Caki2 (cell line): ENCODE measurements around the gene CFAP20DC. TPM values are rescaled to one million over a fixed set of nuclear protein-coding genes. Genes with fewer than 3 reads are reported as not detected.

Experiments used
- DNase-seq: peaks from one replicate; pipeline ENCODE4 v3.0.0-alpha.2; 2015; ENCODE audit warnings: low read depth
- in situ Hi-C: cut with HindIII; loops from 2 replicates; pipeline ENCODE4 v1.10.0; 2016; ENCODE audit warnings: low sequenced_read_pairs, low pct_unique_long_range_greater_than_20kb, mixed read lengths
- total RNA-seq: library from RNA; depleted of rRNA; stranded (reverse); fragments of >200 nt; shearing (Covaris generic); gene quantifications from 2 replicates; pipeline ENCODE4 v1.2.3, GENCODE V29; 2014; ENCODE audit warnings: low replicate concordance

The CFAP20DC gene
- total RNA-seq, 1 experiment from 2014 or later: 8.3 TPM

GRCh38 chr3:59046839-59047238, 3.0 kb downstream of the CFAP20DC start:
- no peak for DNase-seq
- in situ Hi-C loops: no loop called here

- in situ Hi-C loops: no loop called here
Measured at GRCh38 chr3:59043391-59043790, 6.4 kb downstream of the CFAP20DC start.

DNA sequence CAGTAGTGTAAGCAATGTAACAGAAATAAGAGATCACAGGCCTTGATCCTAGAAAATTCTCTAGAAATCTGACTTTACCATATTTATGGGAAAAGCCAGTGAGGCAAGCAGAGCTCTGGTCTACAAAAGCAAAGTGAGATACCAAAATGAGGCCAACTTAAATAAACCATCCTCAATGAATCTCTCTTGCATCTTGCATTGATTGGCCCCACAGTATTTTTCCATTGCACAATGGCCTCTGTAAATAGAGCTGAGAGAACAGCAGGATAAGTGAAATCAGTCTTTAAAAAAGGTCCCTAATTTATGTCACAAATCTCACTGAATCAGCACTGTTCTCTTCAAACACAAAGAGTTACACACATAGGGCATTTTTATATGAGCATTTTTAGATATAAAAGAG, 8.9 kb downstream of the CFAP20DC start:
- in situ Hi-C loops: no loop called here
- DNase-seq: no peak

More at GRCh38 chr3:59043391-59043790, 6.4 kb downstream of the CFAP20DC start:
- DNase-seq: no peak

DNA sequence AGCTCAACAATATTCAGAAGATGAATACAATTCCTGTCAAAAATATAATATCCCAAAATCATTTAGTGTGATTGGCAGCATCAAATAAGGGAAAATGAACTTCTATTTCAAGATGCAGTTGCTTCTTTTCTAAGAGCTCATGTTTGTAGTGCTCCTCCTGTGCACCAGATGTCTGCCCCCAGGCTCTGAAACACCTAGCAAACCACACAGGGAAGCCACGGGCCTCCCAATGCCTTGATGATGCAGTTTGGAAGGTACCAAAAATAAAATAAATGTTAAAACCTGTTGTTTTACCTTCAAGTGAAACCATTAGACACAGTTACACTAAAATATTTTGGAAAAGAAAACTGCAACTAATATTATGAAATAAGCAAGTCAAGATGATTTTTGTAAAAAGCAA, 22.2 kb downstream of the CFAP20DC start:
- no peak for DNase-seq
- in situ Hi-C loops: no loop called here

DNA sequence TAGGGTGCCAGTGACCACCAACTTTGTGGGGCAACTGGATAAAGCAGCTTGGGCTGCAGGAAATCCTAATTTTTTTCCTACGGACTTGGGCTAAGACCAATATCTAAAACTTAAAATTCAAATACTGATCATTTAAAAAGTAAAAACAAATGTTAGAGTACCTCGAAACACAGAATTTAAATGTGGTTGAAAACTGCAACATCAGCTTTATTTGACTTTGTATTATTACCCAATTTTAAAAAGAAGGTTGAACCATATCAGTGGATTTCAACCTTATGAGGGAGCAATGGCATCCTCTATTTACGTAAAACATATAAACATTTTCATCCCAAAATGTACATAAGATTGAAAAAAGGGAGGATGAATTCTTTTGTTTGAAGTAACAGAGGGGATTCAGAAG, 26.2 kb downstream of the CFAP20DC start:
- no peak for DNase-seq
- in situ Hi-C loops: no loop called here

DNA sequence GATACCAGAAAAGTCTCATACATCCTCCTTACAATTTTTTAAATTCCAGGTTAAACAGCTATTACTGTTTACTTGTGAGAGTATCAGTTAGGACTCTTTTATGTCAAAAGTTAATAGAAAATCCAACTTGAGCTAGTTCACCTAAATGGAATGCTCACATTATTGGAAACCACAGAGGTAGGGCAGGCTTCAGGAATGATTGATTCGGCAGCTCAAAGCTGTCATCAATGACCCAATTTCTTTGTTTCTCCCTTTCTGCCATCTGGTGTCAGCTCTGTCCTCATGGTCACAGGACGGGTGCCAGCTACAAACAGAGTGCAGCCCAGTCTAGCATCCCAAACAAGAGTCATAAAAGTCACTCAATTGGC, 32.2 kb downstream of the CFAP20DC start:
- peak; percentile 91 for DNase-seq
- in situ Hi-C loops: no loop called here

DNA sequence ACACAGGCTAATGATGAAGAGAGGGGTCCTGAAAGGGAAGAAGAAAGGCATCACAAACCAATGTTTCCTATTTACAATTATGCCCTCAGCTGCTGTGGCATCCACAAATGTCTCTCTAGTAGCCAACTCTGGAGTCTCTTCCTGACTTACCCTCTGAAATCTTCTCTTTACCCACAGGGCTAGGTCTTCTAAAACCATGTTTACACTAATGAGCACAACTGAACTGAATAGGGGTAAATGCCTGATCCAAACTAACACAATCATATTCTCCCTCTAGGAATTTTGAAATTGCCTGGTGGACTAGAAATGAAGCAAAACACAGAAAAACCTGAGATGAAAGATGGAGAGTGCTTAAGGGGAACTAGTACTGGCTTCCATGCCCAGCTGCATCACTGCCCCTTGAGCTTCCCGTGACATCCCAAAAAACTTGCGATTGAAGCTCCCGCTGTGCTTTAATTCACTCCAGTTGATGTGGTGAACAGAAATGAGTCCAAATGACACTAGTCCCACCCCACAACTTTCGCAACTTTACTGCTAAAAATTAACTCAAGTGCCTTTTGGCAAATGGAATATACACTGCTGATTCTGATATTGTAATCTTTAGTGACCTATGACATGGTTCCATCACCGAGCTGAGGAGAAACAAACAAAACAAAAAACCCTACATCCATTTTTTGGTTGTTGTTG, 32.8 kb downstream of the CFAP20DC start:
- in situ Hi-C loops: no loop called here
- no peak for DNase-seq

DNA sequence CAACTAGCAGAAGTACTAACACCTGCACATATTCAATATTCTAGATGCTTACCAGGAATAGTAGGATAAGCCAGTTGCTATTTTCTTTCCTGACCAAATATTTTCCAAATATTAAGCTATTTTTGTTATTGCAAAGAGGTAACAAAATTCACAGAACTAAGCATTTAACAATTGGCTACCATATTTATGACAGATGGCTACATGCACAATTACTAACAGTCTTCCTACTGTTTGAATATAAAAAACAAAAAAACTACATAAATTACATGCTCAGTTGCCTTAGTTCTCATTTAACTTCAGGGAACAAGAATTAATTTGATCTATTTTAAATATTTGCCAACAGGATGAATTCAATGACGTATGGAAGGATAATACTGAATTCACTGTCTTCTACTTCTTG, 36.2 kb downstream of the CFAP20DC start:
- in situ Hi-C loops: no loop called here
- no peak for DNase-seq

DNA sequence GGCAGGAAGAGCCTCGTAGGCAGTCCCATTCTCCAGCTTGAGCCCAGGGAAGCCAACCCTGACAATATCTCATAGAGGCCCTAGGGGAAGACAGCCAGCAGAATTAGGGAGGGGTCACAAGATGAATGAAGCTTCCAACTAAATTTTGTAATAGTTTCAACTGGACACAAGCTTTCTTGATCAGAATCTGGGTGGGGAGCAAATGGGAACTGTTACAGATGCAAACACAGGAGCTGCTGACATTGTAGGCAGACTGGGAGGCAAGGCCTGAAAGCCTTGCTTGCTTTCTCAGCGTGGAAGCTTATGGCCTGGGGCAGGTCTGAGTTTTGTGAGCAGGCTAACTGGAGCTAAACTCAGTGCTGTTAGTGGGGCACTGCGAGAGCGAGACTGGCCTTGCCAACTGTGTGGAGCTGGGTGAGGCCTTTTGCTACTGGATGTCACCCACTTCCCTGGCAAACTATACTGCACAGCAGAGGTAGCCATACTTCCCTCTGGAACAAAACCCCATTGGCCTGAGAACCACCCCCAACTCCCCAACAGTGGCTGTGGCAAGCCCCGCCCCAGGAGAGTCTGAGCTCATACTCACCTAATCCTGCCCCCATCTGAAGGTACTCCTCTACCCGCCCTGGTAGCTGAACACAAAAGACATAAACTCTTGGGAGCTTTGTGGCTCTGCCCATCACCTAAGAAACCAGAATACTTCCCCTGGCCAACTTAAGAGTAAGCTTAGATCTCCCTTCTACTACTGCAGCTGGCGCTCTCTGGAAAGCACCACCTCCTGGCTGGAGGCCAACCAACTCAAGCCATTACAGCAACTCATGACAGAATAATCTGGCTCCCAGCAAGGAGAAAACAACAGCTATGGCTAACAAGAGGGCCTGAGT, 42.9 kb downstream of the CFAP20DC start:
- DNase-seq: peak; percentile 82

GRCh38 chr3:59001675-59002074, 48.1 kb downstream of the CFAP20DC start:
- in situ Hi-C loops: no loop called here
- DNase-seq: no peak

More for the DNA sequence above, 42.9 kb downstream of the CFAP20DC start:
- in situ Hi-C loops: no loop called here

DNA sequence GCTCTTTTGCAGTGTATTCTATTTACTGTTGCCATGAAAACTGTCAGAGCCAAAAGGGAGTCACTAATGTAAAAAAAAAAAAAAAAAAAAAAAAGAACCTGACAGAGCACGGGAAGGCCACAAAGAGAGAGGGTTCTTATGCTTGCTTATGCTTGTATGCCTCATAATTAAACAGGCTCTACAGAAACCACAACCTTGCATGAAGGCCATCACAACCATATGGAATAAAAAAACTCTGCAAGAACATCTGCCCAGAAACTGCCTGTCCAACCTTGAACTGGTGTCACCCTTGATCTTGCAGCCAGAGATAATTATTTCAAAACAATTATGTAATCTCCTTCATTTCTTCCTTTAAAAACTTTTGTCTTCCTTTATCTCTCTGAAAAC, 50.1 kb downstream of the CFAP20DC start:
- no peak for DNase-seq
- in situ Hi-C loops: no loop called here

DNA sequence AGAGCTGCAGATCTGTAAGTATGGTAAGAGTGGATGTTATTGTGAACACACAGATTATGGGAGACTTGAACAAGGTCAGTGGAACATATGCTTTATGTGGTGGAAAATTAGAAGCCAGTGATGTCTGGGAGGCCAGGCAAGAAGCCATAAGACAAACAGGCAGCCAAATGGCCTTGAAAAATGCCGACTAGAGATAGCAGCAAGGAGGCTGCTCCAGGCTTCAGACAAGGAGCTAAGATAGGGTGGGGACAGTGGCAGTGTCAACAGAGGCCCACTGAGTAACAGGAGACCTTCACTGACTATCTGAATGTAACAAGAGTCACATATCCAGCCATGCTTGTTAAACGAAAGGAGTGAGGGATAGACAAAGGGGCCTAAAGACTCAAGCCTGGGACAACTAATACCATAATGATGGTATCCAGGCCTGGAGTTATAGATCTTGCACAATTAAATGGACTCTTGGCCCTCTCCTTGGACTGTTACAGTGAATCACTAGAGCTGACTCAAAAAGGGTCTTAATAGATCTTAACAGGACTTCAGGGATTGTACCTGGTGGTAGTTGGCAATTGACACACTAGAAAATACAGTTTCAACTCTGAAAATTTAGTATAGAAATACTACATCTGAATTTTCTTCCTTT, 50.6 kb downstream of the CFAP20DC start:
- no peak for DNase-seq
- in situ Hi-C loops: no loop called here

DNA sequence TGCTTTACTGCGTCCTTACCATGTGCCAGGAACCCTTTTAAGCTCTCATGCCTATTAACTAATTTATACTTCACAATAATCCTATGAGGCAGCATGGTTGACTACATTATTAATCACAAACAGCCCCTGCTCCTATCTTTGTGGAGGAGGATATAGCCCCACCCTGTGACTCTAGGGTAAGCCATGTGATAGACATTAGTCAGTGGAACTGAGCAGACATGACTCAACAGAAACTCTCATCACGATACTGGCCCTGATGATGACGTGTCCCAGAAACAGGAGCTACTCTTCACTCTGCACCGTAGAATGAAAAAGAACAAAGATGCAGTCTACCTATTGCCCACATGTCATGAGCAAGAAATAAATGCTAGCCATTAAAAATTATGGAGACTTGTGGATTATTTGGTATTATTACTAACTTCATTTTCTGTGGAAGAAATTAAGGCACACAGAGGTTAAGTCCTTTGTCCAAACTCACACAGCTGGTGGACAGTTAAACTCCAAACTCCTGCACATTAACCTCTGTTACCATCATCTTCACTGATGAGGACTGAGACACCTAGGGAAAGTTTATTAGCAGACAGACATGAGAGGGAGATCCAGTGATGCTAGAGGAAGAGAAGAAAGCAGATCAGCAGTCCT, 51.2 kb downstream of the CFAP20DC start:
- in situ Hi-C loops: no loop called here

GRCh38 chr3:58996730-58997129, 53.1 kb downstream of the CFAP20DC start:
- no peak for DNase-seq
- in situ Hi-C loops: no loop called here

More for the DNA sequence above, 51.2 kb downstream of the CFAP20DC start:
- DNase-seq: peak; percentile 86

GRCh38 chr3:58994746-58995330, 55.0 kb downstream of the CFAP20DC start:
- DNase-seq: peak; percentile 61
- in situ Hi-C loops: no loop called here

DNA sequence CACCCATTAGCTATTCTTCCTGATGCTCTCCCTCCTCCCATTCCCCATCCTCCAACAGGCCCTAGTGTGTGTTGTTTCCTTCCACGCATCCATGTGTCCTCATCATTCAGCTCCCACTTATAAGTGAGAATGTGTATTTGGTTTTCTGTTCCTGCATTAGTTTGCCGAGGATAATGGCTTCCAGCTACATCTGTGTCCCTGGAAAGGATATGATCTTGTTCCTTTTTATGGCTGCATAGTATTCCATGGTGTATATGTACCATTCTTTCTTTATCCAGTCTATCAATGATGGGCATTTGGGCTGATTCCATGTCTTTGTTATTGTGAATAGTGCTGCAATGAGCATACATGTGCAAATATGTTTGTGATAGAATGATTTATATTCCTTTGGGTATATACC, 56.3 kb downstream of the CFAP20DC start:
- DNase-seq: no peak
- in situ Hi-C loops: no loop called here

- in situ Hi-C loops: no loop called here
- no peak for DNase-seq
Measured at GRCh38 chr3:58991623-58992022, 58.2 kb downstream of the CFAP20DC start.

DNA sequence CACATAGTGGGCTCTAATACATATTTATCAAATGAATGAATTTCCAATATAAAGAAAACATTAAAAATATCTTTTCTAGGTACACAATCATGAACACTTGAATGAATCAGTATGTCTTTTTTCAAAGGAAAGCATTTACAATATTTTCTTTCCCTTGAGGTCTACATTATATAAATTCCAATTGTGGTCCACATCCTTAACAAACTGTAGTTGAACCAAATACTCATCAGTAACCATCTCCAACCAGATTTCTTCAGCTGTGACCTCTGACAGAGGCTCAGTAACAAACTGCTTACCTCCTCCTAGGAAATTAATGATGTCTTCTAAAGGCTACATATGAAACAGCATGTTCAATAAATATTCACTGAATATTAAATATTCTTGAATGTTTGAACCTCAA, 58.8 kb downstream of the CFAP20DC start:
- no peak for DNase-seq
- in situ Hi-C loops: no loop called here
